Activated CD4-positive, CD25-positive, alpha-beta regulatory T cell (primary cell): ENCODE measurements around the gene C2orf76.
"Not testable (repeated sequence)": the region's sequence is repeated elsewhere in the genome, so short reads cannot be mapped to it uniquely, and the experiment has no call there.

Experiments used
- DNase-seq, 4 experiments: peaks; one replicate each; lab custom pipeline; 2025; lab: John Stamatoyannopoulos, UW

C2orf76 gene

GRCh38 chr2:119366649-119367471 lies at the start of gene C2orf76, which contains the start of gene DBI:
Gene C2orf76 (minus strand): TSS chr2:119366834. CDS start chr2:119339959, 26,875 bp downstream.
Gene DBI (plus strand): TSS chr2:119366977. CDS start chr2:119367052, 75 bp downstream.
- DNase-seq = peak; percentile 78 to 85 (median 82)

DNA sequence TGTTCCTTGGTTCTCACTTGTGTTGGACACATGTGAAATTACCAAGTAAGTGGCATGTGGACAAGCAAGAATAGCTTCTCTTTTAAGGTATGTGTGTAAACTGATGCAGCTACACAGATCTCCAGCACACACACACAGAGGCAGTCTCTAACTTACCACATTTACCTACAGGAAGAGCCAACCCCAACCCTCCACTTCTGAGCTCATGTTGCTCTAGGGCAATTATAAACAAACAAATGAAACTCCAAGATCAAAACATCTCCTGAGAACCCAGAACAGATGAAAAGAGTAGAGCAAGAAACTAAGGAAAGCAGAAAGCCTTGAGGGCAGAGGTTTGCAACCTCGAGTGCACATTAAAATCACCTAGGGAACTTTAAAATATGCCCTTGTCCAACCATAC lies 49.0 kb upstream of the C2orf76 start:
- no peak for DNase-seq

DNA sequence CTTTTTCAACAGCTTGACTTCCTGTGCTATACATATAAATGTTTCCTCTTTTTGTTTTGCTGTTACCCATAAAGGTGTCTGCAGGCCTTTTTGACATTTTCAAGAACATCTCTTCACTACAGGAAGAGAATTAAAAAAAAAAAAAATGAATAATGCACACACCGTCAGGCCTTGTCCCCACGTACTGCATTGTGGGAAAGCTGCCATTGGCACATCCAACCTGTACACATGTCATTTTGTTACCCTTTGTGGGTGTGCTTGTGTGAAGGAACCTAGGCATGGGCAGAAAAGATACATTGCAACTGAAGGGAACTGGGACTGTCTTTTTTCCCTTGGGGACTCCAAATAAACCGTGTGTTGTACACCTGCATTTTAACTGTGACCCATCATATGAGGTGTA lies 48.3 kb upstream of the C2orf76 start:
- no peak for DNase-seq

DNA sequence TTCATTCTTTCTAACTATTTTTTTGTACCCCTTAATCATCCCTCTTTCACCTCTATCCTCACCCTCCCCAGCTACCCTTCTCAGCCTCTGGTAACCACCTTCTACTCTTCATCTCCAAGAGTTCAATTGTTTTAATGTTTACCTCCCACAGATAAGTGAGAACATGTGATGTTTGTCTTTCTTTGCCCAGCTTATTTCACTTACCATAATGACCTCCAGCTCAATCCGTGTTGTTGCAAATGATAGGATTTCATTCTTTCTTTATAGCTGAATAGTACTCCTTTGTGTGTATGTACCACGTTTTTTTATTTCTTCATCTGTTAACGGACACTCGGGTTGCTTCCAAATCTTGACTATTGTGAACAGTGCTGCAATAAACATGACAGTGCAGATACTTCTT lies 42.9 kb upstream of the C2orf76 start:
- DNase-seq = no peak

DNA sequence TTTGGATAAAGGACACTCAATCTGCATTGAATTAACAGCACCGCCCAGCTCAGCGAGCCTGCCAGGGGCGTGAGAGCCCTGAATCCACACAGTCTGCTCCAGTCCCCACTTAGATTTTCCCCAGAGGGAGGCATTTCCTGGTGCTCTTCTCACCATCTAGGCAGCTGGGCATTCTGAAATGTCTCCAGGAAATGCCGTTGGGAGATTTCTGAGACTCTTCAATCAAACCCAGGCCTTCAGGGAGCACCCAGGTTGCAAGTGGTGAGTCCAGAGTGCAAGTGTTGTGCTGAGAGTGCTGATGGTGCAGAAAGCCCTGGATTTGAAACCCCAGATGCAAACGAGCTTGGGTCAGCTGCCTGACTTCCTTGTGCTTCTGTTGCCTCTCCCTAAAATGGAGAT lies 41.6 kb upstream of the C2orf76 start:
- DNase-seq = no peak

- no peak for DNase-seq
Observed at GRCh38 chr2:119407430-119408220, 41.0 kb upstream of the C2orf76 start.

DNA sequence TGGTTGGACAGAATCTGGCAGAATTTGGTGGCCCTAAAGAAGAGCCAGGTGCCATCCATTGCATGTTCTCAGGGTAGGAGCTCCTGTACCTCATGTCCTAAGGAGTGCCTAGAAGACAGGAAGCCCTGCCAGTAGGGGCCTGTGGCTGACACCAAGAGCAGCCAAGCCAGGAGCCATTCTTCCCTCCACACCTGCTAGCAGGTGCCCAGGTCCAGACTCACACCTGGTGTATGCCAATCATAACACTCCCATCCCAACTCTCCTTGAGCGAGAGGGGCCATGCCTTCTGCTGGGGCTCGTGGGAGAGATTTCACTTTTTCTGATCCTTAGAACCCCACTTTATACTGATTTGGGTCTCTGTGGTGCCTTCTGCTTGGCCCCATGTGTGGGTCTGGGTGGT lies 38.5 kb upstream of the C2orf76 start:
- no peak for DNase-seq

- not testable (repeated sequence) for DNase-seq
Observed at GRCh38 chr2:119403618-119404017, 37.0 kb upstream of the C2orf76 start.

DNA sequence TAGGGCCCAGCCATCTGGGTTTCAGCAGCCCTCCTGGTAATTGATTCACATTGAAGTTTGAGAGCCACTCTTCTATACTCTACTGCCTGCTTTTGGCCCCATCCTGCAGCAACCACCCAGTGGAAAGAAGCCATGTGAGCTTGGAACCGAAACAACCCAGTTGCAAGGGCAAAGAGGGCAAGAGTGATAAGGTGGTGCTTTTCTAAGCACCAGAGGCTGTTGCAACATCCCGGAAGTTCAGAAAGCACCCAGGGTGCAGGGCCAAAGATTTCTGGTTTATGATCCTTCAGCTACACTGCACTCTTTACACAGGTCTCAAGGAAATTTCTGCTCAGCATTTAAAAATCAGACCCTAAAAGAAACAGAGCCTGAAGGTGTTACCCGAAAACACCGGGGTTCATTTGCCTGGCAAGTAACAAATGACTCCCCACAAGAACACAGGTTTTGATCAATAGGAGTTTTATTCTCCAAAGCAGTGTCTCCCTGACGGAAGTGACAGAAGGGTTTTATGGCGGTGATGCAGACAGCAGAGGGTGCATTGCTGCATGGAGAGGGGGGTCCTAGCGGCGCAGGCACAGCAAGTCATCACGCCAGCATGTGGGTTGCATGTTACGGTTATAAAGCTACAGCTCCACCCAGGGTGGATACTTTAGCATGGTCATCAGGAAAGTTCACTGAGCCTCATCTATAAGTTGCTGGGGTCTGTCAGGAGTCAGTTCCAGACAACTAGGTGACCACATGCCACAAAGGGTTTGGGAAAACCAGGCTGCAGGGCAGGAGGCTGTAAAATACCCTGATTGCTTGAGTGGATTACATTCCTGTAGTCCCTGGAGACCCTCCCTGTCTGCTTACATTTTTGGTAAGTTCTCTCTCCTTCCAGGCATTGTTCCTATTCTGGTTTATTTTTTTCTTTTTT lies 36.3 kb upstream of the C2orf76 start:
- DNase-seq = no peak

GRCh38 chr2:119402106-119402505 lies 35.5 kb upstream of the C2orf76 start:
- no peak for DNase-seq

- no peak for DNase-seq
Observed at GRCh38 chr2:119397196-119397595, 30.6 kb upstream of the C2orf76 start.

GRCh38 chr2:119393971-119394748 lies 27.5 kb upstream of the C2orf76 start:
- DNase-seq = no peak

- DNase-seq = no peak
Observed at GRCh38 chr2:119389615-119390306, 23.1 kb upstream of the C2orf76 start.

DNA sequence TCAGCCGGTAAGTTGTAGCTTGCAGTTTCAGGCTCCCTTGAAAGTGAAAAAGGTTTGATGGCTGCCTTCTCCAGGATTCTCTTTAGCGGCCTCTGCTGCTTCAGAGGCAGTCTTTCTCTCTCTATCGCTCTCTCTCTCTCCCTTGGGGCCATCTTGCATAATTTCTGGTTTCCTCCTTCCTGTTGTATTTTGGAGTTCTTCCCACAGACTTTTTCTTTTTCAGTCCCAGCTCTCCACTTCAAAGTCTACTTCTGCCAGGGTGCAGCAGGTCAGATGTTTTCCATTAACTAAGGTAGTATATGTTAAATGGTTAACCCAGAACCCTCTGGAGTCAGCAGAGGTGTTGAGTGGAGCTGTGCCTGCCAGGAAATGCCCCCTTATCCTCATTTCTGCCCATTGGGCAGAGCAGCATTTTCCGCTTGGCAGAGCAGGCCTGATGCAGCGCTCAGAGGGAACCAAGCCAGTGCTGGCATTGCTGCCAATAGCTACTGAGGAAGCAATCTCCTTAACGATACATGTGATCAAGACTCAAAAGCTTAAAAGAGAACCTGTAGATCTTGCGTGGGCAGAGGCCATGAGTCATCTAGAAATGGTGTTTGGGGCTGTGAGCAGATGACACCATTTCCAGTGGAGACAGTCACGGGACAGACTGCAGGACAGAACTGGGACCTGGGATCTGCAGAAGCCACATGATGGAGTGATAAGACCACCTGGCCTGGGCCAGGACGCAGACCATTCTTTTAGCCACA lies 20.9 kb upstream of the C2orf76 start:
- no peak for DNase-seq

DNA sequence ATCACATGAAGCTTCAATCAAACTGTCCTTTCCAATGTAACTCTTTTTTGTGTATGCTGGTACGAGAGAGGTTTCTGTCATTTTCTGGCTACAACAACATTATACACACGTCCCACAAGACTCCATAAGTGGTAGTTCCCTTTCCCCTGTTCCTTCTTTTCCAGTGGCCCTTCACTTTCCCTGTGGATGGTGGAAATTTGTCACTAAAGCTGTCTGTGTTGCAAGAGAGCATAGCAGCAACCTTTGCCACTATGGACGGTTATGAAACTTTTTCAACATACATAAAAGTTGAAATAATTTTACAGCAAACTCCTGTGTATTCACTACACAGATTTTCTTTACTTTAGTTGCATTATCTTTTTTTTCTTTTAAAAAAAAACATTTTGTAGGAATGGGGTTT lies 18.8 kb upstream of the C2orf76 start:
- no peak for DNase-seq

- DNase-seq = no peak
Observed at GRCh38 chr2:119384971-119385370, 18.3 kb upstream of the C2orf76 start.

DNA sequence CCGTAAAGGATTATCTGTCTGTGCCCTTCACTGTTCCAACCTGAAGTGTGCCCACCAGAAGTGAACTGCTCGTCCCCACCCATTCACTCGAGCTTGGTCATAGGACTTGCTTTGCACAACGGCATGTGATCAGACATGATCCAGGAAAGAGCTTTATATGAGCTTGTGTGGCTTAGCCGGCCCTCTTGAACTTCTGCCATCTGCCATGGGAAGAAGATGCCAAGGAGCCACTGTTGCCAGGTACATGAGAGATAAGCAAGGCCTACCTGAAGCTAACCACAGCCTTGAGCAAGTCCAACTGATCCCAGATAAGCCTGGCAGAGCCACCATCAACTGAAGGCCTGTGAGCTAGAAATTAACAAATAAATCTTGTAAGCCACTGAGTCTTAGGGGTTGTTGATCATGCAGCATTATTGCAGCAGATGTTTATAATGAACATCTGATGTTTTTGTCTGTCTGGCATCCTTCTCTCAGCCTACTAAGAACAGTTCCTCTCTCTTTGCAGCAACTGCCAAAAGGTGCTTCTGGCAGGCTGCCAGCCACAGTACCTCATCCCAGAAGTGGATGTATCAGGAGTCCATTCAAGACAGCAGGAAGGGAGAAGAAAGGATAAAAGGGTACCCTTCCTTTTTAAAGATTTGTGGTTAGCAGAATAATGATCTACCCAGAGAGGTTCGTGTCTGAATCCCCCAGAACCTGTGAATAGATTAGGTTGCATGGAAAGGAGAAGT lies 16.9 kb upstream of the C2orf76 start:
- DNase-seq = no peak

- no peak for DNase-seq
Observed at GRCh38 chr2:119378566-119378965, 11.9 kb upstream of the C2orf76 start.

DNA sequence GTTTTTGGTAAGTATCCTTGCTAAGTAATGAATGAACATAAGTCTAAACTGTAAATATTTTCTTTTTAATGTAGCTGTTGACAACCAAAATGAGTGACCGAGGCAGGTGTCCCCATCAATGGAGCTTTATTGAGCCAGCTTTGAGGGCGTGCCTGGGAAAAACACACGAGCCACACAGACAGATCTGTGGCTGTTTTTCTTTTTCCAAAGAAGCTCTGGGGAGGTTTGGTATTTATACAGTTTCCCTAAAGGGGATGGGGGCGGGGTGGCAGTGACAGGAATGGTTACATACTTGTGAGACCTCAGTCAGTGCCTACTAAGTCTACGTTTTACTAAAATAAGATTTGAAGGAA lies 11.3 kb upstream of the C2orf76 start:
- DNase-seq = no peak
